Thyroid gland (tissue), 4 donors: ENCODE measurements around the gene TLE5.

Experiments used
- POLR2A ChIP-seq, 2 donors: fragments of 450-650 bp; IDR thresholded peaks; one replicate each; pipeline ENCODE4 v1.6.1; 2017; ENCODE audit warnings: antibody characterized with exemption in 2 of 2, mild to moderate bottlenecking in 2 of 2, moderate library complexity in 1 of 2
- TF ChIP-seq, protein P1 (sequence below), 6 experiments: fragments of 200-600 bp in 3 of 6; fragments of 450-650 bp in 3 of 6; sonication (generic) in 3 of 6; IDR thresholded peaks; one replicate each; pipeline ENCODE4 v1.5.1; 2016 to 2019; ENCODE audit warnings: antibody characterized with exemption in 6 of 6, mild to moderate bottlenecking in 2 of 6, inconsistent platforms in 1 of 6, moderate library complexity in 1 of 6

DNA sequence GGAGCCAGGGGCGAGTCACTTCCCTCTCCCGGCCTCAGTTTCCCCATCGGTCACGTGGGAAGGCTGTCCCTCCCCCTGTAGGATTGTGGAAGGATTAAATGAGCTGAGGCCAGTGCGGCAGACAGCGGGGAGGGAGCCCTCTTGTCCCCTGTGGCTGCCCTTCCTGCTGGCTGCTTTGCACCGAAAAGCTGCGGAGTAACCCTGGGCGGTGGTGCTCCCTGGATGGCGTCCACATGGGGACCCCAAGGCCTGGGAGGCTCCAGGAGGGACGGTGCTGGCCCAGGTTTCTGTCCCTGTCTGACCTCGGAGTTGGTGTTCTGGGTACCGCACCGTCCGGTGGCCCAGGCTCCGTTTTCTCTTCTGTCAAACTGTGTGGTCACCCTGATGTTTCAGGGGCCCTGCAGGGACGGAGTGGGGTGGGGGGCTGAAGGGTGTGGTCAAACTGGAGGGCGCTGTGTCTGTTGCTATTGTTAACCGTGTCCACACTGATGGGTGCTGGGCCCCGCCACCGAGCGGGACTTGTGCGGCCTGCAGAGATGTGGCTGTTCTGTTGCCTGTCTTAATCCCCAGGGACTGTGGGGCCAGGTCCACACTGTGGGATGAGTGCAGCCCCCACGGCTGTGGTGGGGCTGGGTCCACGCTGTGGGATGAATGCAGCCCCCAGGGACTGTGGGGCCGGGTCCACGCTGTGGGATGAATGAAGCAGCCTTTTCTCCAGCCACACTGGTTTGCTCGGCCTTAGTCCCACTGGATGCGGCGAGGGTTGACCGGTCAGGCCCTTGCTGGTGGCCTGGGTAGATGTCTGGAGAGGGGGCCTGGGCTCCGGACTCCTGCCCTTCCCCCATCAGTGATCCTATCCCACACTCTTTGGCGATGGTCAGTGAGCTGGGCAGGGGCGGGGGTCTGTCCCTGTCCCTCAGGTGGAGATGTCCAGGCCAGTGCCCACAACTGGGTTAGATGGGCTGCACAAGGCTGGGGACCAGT is 38.7 kb upstream of the TLE5 start:
- TF ChIP-seq, protein P1, sequence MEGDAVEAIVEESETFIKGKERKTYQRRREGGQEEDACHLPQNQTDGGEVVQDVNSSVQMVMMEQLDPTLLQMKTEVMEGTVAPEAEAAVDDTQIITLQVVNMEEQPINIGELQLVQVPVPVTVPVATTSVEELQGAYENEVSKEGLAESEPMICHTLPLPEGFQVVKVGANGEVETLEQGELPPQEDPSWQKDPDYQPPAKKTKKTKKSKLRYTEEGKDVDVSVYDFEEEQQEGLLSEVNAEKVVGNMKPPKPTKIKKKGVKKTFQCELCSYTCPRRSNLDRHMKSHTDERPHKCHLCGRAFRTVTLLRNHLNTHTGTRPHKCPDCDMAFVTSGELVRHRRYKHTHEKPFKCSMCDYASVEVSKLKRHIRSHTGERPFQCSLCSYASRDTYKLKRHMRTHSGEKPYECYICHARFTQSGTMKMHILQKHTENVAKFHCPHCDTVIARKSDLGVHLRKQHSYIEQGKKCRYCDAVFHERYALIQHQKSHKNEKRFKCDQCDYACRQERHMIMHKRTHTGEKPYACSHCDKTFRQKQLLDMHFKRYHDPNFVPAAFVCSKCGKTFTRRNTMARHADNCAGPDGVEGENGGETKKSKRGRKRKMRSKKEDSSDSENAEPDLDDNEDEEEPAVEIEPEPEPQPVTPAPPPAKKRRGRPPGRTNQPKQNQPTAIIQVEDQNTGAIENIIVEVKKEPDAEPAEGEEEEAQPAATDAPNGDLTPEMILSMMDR (IDR thresholded peaks at IDR 0.05) = no peak
- no peak for TF ChIP-seq POLR2A (IDR thresholded peaks at IDR 0.05)
